GM04504 (cell line): ENCODE measurements around the gene SLC5A4.
"Not testable (repeated sequence)": the region's sequence is repeated elsewhere in the genome, so short reads cannot be mapped to it uniquely, and the experiment has no call there.

Source experiments
- DNase-seq: peaks from one replicate; pipeline ENCODE4 v3.0.0-alpha.2; 2012; ENCODE audit warnings: low read depth

SLC5A4 gene

GRCh38 chr22:32199961-32200360 is 55.2 kb downstream of the SLC5A4 start:
- DNase-seq, result no peak

DNA sequence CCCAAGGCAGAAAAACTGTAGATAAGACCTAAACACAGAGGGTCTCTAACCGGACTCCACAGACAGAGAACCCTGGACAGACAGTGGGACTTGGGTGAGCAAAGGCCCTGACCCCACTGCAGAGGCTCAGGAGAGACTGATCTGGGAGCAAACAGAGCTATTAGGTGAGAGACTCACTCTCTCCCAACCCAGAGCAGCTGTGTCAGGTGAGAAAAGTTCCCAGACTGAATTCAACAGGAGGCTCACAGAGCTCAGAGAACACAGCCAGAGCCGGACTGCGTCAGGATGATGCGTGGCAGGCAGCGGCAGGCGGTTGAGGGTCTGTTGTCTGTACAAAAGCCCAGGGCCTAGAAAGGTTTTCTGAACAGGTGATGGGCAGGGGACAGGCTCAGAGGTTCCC is 55.8 kb downstream of the SLC5A4 start:
- no peak for DNase-seq

DNA sequence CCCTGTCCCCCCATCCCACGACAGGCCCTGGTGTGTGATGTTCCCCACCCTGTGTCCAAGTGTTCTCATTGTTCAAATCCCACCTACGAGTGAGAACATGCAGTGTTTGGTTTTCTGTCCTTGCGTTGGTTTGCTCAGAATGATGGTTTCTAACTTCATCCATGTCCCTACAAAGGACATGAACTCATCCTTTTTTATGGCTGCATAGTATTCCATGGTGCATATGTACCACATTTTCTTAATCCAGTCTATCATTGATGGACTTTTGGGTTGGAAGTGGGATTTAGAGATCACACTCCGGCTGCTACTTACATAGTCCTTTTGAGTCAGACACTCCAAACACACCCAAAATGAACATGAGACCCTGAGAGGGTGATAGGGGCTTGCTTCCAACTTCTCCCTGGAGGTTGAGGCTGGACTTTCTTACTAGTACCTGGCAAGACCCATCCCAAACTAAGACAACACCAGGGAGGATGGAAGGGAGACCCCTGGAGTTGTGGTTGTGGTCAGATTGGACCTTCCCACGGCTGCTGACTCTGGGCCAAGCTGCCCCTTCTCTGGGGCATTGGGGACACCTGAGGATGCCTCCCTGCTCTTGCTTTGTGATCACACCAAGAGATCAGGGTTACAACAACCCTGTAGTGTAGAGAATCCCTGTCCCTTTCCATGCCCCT is 57.5 kb downstream of the SLC5A4 start:
- DNase-seq, result not testable (repeated sequence)

DNA sequence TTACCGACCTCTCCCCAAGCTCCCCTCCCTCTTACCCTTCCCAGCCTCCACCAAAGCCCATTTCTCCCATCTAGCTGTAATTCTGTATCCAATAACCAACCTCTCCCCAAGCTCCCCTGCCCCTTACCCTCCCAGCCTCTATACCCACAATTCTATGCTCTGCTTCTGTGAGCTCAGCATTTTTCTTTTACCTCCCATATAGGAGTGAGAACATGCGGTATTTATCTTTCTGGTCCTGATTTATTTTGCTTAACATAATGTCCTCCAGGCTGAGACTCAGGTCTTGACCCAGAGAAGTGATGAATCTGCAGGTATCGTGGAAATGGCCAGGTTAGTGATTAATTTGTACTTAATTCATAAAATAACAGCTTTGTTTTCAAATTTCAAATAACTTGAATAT is 59.2 kb downstream of the SLC5A4 start:
- DNase-seq, result not testable (repeated sequence)

GRCh38 chr22:32193346-32193745 is 61.8 kb downstream of the SLC5A4 start:
- DNase-seq, result not testable (repeated sequence)

GRCh38 chr22:32191021-32191420 is 64.1 kb downstream of the SLC5A4 start:
- not testable (repeated sequence) for DNase-seq

DNA sequence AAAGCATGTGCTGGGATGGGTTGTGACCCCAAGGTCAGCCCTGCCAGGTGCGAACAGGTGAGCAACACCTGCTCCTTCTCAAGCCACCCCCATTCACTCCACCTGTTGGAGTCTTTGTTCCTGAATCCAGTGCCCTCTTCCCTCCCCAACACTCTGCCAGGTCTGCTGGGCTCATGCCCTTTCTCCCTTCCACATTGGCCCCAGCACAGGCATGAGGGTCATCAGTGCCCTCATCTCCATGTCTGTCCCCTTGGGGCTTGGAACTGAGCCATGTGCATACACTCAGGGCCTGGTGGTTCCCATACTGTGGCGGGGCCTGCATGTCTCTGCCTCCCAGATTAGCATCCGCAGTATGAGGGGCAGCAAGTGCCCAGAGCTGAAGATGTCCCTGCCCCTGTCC is 69.3 kb downstream of the SLC5A4 start:
- no peak for DNase-seq

DNA sequence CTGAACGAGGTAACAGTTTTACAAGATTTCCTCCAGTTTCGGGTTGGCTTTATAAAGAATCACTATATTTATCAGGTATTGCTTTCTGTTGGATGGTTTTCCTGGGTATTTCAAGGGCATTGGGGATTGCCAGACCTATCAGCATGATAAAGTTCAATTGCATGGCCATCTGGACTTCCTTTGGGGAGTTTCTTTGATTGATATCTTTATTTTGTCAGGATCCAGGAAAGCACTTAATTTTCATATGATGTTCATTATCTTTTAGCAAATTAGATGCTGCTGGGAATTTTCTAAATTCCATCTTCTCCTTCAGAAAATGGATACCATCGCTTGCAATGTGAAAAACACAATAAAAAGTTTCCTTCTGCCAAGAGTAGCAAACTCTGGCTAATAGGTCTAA is 71.5 kb downstream of the SLC5A4 start:
- DNase-seq, result no peak

- no peak for DNase-seq
Observed at GRCh38 chr22:32181043-32181442, 74.1 kb downstream of the SLC5A4 start.

GRCh38 chr22:32177221-32177765 is 77.9 kb downstream of the SLC5A4 start:
- DNase-seq, result no peak

DNA sequence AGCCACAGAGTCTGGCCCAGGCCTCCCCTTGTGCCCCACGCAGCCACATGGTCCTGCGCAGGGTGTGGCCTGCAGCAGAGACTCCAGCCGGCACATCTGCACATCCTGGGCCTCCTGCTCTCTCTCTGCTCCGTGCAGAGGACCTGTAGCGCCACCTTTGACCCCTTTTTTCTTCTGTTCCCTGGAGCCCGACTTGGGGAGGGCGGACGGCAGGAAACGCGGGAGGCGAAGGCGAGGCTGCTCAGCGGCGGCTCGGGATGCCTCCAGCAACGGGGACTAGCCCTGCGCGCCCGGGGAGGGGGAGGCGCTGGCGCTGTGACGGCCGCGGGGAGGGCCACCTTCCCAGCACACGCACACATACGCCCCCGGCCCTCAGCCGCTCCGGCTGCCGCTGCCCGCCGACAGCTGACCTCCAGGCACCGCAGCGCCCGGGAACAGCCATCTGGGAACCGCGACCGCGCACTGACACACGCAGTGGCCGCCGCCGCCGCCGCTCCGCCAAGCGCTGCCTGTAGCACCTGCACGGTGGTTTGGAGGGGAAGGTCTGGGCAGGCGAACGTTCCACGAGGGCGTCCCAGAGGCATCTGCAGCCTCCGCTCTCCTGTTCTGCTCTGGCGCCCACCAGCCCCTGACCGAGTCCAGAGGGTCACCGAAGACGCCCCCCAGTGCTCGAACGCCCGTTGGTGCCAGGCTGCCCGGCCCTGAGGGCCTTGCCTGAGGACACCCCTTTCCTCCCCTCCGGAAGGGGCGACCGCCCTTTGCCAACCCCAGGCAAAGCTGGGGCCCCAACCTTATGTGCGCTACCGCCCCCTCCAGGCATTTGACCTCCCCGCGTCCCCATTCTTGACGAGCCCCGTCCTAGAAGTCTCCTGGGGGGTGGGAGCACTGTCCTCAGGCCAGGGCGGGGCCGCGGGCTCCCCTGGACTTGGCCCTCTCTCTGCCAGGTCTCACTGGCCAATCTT is 79.2 kb downstream of the SLC5A4 start:
- DNase-seq, result no peak

- no peak for DNase-seq
Observed at GRCh38 chr22:32175115-32175514, 80.0 kb downstream of the SLC5A4 start.
